Ovary (tissue), 3 donors: ENCODE measurements around the gene ZFP36.

Experiments used
- CTCF ChIP-seq, 3 donors: fragments of 450-650 bp in 2 of 3; fragments of 200-600 bp in 1 of 3; IDR thresholded peaks; one replicate each; pipeline versions ENCODE4 v1.5.1 to v1.8.0; 2016 to 2022; ENCODE audit warnings: antibody characterized with exemption in 3 of 3, mild to moderate bottlenecking in 1 of 3
- EP300 ChIP-seq: sonication (generic); formaldehyde crosslinking; IDR thresholded peaks from one replicate; pipeline ENCODE4 v1.6.1; 2017; ENCODE audit warnings: antibody characterized with exemption
- POLR2A ChIP-seq: fragments of 450-650 bp; IDR thresholded peaks from one replicate; pipeline ENCODE4 v1.6.1; 2017; ENCODE audit warnings: antibody characterized with exemption, mild to moderate bottlenecking, moderate library complexity
- donor health status: DM: no; HTN: no; CAD: no.

GRCh38 chr19:39433480-39434079 lies 26.9 kb downstream of the ZFP36 start:
- TF ChIP-seq CTCF (IDR thresholded peaks at IDR 0.05) = no peak
- no peak for TF ChIP-seq POLR2A
- no peak for TF ChIP-seq EP300
